GM18498 (cell line): ENCODE measurements around the gene RABGAP1L.

Experiments
- ATAC-seq: cut with Tn5 transposase; IDR thresholded peaks from one replicate; pipeline ENCODE4 v1.9.1; 2021; ENCODE audit warnings: mild to moderate bottlenecking, moderate library complexity; ENCODE audit not compliant: unreplicated experiment

Gene RABGAP1L

DNA sequence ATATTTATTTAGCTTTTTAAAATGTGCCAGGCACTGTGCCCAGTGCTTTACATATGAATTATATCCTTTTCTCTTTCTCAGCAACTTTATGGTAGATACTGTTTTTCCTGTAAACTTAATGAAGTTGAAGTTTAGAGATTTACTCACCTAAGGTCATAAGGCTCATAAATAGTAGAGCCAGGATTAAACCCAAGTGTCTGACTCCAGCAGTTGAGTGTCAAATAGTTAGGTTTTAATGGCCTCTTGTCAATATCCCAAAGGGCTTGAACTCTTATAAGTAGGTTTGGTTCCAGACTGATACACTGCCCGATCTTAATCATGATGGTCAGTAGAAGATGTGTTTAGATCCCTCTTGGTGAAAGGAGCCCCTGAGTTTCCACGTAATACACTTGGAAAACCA, 37.8 kb downstream of the RABGAP1L start:
- no peak for ATAC-seq

DNA sequence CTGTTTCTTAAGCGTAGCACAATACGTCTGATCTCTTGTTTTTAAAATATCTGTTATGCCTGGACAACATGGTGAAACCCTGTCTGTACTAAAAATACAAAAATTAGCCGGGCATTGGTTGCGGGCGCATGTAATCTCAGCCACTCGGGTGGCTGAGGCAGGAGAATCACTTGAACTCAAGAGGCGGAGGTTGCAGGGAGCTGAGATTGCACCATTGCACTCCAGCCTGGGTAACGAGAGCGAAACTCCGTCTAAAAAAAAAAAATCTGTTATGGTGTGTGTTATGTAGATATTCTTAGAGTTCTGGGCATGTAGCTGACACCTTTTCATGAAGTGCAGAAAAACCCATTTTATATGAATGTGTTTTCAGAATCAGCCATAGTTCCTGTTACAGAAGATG, 38.2 kb downstream of the RABGAP1L start:
- no peak for ATAC-seq

DNA sequence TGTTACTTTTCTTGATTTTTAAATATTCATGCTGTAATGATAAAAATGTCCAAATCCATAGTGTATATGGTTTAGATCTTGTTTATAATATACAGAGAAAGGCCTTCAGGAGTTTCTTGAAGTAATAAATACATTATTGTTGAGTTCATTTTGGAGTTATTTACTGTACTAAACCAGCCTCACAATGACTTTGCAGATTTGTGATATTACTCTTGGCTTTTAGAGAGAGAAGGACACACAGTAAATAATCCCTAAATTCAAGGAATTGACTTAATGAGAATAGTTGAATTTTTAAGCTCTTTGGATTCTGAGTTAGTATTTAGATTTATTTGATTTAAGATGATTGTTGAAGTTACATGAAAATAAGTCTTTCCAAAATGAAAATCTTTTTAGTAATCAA, 38.9 kb downstream of the RABGAP1L start:
- ATAC-seq, result no peak

DNA sequence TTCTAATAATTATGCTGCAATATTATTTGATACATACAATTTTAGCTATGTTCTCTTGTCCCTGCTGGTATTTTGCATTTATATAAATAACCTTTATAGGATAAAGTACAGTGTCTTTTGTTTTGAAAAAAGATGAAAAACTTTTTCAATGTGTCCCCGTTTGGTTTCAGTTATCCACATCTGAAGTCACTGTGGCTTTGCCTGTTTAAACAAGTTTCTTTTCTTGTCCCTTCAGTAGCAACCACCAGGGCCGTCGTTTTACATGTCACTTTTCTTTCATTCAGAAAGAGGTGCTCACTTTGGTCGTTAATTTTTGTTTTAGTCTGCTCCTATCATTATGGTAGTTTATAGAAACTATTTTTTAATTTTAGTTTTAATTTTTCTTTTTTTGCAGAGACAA, 41.4 kb downstream of the RABGAP1L start:
- no peak for ATAC-seq

DNA sequence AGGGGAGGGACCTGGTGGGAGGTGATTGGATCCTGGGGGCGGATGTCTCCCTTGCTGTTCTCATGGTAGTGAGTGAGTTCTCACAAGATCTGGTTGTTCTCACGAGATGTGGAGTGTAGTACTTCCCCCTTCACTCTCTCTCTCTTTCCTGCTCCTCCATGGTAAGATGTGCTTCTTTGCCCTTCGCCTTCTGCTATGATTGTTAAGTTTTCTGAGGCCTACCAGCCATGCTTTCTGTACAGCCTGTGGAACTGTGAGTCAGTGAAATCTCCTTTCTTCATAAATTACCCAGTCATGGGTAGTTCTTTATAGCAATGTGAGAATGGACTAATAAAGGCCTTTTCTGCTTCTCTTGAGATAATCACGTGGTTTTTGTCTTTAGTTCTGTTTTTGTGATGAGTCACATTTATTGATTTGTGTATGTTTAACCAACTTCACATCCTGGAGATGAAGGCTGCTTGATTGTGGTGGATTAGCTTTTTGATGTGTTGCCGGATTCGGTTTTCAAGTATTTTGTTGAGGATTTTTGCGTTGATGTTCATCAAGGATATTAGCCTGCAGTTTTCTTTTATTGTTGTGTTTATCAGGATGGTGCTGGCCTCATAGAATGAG, 45.5 kb downstream of the RABGAP1L start:
- no peak for ATAC-seq

DNA sequence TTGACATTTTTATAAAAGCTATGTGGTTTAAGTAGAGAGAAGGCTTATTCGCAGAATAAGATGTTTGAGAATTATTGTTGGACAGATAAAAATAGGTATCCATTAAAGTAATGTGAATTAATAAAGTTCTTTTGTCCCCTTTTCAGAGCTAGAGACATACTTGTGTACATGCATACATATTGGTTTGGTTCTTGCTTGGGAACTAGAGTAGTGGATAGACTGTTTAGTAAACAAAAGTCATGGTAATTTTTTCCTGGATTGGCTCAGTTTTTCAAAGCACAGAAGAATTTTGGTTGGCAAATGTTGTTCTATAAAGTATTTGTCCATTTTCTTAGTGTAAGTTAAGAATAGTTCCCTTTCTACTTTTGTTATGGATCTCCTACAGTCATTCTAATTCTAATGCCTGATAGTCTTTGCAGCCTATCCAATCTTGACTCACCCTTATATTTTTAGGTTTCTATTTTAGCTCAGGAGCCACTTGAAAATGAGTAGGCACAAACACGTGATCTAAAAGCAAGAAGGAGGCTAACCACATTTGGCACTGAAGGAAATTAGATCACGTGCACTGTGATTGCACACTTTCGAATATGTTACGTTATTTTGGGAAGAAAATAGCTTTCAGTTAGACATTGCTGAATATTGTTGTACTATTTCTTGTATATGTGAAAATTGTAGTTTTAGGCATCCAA, 47.0 kb downstream of the RABGAP1L start:
- ATAC-seq, result no peak

DNA sequence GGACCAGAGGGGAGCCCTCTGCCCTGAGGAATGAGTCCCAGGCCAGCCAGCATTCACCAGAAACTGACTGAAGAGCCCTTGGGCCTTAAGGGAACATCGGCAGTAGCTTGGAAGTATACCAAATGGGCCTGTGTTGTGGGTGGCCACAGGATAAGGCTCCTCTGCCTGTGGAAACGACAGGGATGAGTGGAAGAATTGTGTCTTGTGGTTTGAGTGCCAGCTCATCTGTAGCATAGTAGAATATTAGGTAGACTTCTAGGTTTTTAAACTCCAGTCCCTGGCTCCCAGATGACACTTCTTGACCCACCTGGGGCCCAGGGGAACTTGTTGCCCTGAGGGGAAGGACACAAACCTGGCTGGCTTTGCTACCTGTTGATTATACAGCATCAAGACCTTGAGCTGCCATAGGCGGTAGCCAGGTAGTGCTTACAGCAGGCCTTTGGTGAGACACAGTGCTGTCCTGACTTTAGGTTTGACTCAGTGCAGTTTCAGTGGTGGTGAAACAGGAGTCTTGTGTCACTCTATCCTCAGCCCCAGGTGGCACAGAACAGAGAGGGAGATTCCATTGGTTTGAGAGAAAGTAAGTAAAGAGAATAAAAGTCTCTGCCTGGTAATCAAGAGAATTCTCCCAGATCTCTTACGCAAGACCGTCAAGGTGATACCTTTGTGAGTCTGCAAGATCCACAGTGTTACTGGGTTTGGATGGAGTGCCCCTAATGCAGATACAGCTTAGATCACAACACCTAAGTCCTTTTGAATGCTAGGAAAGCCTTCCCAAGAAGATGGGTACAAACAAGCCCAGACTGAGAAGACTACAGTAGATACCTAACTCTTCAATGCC, 50.2 kb downstream of the RABGAP1L start:
- peak; percentile 83 for ATAC-seq

DNA sequence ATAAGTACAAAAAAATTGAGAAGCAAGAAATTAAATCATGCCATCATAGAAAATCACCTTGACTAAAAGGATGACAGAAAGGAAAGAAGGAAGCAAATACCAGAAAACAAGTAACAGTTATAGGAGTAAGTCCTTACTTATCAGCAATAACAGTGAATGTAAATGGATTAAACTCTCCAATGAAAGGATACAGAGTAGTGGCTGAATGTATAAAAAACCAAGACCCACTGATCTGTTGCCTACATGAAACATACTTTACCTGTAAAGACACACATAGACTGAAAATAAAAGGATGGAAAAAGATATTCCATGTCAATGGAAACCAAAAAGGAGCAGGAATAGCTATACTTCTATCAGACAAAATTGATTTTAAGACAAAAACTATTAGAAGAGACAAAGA, 52.2 kb downstream of the RABGAP1L start:
- ATAC-seq, result no peak

DNA sequence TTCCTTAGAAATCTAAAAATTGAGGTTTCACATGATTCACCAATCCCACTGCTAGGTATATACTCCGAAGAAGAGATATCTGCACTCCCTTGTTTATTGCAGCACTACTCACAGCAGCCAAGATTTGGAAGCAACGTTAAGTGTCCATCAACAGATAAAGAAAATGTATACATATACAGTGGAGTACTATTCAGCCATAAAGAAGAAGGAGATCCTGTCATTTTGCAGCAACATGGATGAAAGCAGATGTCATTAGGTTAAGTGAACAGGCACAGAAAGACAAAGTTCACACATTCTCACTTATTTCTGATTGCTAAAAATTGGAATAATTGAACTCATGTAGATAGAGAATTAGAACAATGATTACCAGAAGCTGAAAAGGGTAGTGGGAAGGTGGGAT, 56.4 kb downstream of the RABGAP1L start:
- ATAC-seq, result no peak

DNA sequence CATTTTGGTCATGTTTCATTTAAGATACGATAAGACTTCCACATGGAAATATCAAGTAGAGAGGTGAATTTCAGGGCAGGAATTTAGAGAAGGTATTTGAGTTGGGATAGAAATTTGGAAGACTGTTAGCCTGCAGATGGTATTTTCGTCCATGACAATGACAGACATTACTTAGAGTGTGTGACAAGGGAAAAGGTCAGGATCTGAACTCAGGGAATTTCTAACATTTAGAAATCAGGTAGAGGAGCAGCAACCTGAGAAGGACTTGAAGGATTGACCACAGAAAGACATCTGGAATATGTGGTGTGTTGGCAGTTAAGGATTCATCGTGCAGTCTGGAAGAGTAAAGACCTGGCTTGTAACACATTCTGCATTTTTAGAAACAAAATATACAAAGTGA, 57.9 kb downstream of the RABGAP1L start:
- no peak for ATAC-seq

DNA sequence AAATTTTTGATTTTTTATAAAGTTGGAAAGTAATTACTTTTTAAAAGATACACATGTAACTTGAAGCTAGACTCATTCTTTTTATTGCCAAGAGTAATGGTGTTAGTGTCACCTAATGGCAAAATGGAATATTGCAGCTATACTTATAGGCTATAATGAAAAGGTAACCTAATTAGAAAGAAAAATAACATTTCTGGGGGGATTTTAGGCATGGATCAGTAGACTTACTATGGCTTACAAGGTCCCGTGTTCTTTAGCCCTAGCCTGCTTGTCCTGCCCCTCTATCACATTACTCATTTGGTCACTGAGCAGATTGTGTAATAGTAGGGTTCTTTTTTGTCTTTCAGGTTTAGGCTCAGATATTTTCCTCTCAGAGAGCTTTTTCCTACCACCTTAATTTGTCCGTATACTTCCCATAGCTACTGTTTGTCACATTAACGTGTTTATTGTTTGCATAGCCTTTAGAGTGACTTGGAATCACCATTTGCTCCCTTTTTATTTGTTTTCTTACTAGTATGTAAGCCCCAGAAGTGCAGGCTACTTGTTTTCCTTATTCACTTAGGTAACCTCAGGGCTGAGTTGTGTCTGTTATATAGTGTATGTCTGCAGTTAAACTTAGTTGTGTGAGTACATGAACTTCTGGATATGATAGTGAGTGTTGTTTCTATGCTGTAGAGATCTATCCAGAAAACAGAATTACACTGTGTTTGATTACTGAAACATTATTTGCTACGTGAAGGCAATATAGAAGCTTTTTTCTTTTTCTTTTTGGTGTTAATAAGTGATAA, 58.7 kb downstream of the RABGAP1L start:
- no peak for ATAC-seq

DNA sequence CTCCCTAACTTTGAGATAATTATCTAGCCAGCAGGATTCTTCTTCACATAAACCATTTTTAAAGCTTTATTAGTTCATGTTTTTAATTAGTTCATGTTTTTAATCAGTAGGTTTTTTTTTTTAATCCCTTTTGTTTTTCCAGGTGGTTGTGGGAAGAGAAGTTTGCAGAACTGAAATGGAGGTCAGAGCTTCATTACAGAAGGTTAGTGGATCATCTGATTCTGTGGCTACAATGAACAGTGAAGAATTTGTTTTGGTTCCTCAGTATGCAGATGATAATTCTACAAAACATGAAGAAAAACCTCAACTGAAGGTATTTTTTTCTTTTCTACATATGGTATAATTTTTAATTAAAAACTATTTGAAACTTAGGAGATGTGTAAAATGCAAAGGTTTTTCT, 59.7 kb downstream of the RABGAP1L start:
- no peak for ATAC-seq

DNA sequence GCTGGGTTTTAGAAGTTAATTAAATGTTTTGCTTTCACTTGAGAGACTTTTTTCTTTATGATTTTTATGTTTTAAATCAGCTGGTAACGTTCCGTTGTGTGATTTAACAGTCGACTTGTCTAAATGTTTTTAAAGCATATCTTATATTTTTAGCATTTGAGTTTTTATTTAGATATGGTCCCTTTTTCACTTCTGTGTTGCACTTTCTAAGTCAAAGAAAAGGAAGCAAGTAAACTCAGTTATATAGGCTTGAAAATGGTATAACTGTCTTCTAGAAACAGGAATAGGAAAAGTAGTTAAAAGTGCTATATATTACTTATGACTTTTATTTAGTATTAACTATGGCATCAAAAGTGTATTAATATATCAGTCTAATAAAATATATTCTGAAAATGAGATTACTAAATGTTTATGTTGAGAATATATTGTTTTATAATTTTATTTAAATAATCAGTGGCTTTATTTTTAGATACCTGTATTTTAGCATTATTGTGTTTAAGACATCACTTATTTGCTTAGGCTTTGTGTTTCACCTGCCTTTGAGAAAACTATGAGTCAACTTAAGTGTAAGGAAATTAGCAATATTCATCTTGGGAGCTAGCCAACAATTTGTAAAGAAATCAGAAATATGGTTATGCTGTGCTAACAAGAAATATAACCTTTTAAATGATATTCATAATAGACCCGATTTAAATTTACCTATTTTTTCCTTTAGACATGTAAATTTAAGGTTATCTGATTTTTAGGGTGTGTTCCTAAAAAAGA, 60.5 kb downstream of the RABGAP1L start:
- ATAC-seq, result peak; percentile 41

DNA sequence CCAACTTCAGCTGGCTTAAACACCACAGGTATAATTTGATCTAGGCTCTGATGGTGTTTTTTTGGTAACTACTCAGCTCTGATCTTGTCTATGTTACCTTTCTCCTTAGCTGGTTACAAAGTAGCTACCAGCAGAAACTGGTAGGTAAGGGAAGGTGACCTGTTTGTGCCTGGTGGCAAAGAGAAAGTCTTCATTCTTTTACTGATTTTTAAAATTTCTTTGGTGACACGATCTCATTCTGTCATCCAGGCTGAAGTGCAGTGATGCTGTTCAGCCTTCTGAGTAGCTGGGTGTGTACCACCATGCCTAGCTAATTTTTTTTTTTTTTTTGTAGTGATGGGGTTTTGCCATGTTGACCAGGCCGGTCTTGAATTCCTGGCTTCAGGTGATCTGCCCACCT, 62.4 kb downstream of the RABGAP1L start:
- no peak for ATAC-seq

DNA sequence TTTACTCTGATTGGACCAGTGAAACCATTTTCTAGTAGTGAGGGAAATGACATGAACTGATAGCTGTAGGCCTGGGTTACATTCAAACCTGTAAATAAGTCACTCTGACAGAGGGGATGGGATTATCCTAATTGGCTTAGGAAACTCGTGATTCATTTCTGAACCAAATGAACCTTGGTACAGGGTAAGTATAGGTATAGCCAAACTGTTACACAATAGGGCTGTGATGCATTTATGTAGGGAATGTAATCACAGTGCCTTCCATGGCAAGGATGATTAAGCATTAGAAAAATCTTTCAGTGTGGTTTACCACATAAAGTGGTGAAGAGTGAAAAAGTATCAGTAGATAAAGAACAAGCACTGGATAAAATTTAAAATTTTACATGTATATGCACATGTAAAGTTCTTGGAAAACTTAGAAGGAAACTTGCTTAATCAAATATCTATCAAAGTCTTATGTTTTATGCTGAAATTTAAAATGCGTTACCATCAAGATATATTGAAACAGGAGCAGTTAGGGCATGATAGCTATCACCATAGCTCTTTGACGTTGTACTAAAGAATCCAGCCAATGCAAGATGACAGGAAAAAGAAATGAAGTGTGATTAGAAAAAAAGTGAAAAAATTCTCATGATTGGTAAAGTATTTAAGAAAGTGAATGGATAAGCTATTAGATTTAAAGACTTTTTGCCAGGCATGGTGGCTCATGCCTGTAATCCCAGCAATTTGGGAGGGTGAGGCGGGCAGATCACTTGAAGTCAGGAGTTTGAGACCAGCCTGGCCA, 63.0 kb downstream of the RABGAP1L start:
- no peak for ATAC-seq

DNA sequence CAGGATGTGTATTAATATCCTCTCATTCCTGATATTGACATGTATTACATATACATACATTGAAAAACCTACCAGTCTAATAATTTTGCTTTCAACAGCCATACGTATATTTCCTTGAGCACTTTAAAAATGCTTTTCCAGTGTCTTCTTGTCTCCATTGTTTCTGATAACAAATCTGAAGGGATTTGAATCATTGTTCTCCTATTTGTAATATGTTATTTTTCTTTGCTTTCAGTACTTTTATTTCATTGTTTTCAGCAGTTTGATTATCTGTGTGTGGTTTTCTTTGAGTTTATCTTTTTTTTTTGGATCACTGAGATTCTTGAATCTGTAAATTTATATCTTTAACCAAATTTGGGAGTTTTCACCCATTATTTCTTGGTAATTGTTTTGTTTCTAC, 65.3 kb downstream of the RABGAP1L start:
- no peak for ATAC-seq

DNA sequence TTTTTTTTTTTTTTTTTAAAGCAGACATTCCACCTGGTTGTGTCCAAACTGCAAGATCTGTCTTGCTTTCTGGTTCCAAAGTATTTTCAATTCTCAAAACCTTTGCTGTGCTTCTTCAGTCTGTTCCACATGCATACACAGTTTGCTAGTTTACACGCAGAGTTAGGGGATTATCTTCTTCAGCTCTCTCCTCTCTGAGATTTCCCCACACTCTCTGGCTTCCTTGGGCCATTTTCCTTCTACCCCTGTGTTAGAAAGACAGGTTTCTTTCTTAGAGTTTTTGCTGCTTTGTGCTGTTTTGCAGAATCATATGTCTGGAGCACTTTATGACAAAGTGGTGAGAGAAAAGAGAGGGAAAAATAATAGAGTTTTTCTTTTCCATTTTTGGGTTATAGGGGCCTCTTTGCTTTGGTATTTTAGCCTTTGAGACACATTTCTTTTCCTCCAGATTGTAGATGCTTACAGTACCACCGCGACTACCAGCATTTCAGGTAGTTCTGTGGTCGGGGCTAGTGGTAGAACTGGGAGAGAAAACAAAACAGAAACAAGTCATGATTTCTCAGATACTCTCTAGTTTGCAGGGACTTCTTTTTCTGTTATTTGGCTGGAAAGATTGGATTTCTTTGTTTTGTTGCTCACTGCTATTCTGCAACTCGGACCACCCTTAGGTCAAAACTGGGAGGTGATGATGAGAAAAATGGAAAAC, 66.3 kb downstream of the RABGAP1L start:
- ATAC-seq, result peak; percentile 90

DNA sequence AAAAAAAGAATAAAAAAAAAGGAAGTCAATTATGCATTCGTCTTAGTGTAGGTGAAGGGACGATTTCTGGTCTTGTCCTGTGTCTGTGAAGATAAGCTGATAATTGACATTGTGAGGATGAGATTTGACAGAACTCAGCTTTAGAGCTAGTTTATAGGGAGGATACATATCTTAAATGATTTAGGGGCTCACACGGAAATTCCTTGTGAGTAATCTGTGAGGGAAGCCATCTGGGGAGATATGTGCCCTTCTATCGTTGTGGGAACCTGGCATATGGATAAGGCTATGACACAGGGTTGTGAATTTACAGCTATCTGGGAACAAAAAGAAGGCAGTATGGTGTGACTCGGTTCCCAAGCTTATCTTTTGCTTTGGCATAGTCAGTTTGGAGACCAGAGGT, 71.1 kb downstream of the RABGAP1L start:
- ATAC-seq, result no peak

DNA sequence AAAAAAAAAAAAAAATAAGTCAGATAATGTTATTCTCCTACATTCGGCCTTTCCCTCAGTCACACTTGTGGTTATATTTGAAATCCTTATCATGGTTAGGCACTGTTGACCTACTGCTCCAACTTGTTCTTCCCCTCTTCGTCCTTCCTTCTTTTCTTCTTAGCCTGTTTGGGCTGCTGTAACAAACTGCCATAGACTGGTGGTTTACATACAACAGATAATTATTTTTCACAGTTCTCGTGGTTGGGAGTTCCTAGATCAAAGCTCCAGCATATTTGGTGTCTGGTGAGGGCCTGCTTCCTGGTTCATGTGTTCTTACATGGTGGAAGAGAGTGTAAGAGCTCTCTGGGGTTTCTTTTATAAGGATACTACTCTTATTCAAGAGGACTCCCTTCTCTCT, 73.4 kb downstream of the RABGAP1L start:
- no peak for ATAC-seq
